ENCODE results near the gene WDTC1.
A peak's percentile ranks its signal among the peaks of the same experiment; 100 is the strongest.

WDTC1 gene

GRCh38 chr1:27325286-27325685, 90.9 kb downstream of the WDTC1 start:
- Histone ChIP-seq H3K27me3 (ENCODE audit: insufficient read depth, low read length) (no peaks in the 10 kb centered on the region), H3F3A (ENCODE audit: insufficient read depth, low read length) (no peaks in the 10 kb centered on the region), H3K27ac (ENCODE audit: low read depth, low read length, poor library complexity, severe bottlenecking) (no peak overlapping the region), H2AFZ (ENCODE audit: low read length) (no peak overlapping the region), H3K4me1 (ENCODE audit: insufficient read depth, low read length, severe bottlenecking) (peaks cover 40% of the 10 kb centered on the region), H3K36me3 (ENCODE audit: insufficient read depth, low read length) (peaks cover 48% of the 10 kb centered on the region), H3K4me3 (ENCODE audit: low read depth, low read length, poor library complexity, severe bottlenecking) (no peak overlapping the region), H3K79me2 (ENCODE audit: insufficient read depth, low read length) (peaks cover 61% of the 10 kb centered on the region), H3K4me2 (ENCODE audit: low read length) (no peak overlapping the region), H4K20me1 (ENCODE audit: insufficient read depth, low read length) (no peaks in the 10 kb centered on the region), H3K9me2 (ENCODE audit: low read depth, low read length) (no peaks in the 10 kb centered on the region), H3K9ac (ENCODE audit: low read length) (no peak overlapping the region), H3K9me3 (ENCODE audit: low read length) (no peaks in the 10 kb centered on the region)
- TF ChIP-seq EZH2 (IDR thresholded peaks at IDR 0.05; ENCODE audit: borderline replicate concordance, low read length) (no peak), CTCF (IDR thresholded peaks at IDR 0.05; ENCODE audit: low read length) (no peak)

GRCh38 chr1:27327964-27328363, 93.5 kb downstream of the WDTC1 start:
- H3K4me3 ChIP-seq (ENCODE audit: low read depth, low read length, poor library complexity, severe bottlenecking) = no peak overlapping the region
- H3K27ac ChIP-seq (ENCODE audit: low read depth, low read length, poor library complexity, severe bottlenecking) = no peak overlapping the region
- H3K4me1 ChIP-seq (ENCODE audit: insufficient read depth, low read length, severe bottlenecking) = peaks cover 31% of the 10 kb centered on the region
- no peak overlapping the region for H2AFZ ChIP-seq (ENCODE audit: low read length)
- no peaks in the 10 kb centered on the region for H3K9me2 ChIP-seq (ENCODE audit: low read depth, low read length)
- no peaks in the 10 kb centered on the region for H3K27me3 ChIP-seq (ENCODE audit: insufficient read depth, low read length)
- peaks cover 54% of the 10 kb centered on the region for H3K79me2 ChIP-seq (ENCODE audit: insufficient read depth, low read length)
- peak overlapping the region; percentile 34; the same call in 1 of the 2 replicates for H3K9ac ChIP-seq (ENCODE audit: low read length)
- H3K36me3 ChIP-seq (ENCODE audit: insufficient read depth, low read length) = peaks cover 73% of the 10 kb centered on the region
- peak overlapping the region; percentile 42; the same call in 1 of the 2 replicates for H3K4me2 ChIP-seq (ENCODE audit: low read length)
- TF ChIP-seq CTCF (IDR thresholded peaks at IDR 0.05; ENCODE audit: low read length) (no peak), EZH2 (IDR thresholded peaks at IDR 0.05; ENCODE audit: borderline replicate concordance, low read length) (no peak)
- H4K20me1 ChIP-seq (ENCODE audit: insufficient read depth, low read length) = no peaks in the 10 kb centered on the region
- H3F3A ChIP-seq (ENCODE audit: insufficient read depth, low read length) = no peaks in the 10 kb centered on the region
- H3K9me3 ChIP-seq (ENCODE audit: low read length) = no peaks in the 10 kb centered on the region

- H4K20me1 ChIP-seq (ENCODE audit: insufficient read depth, low read length) = no peaks in the 10 kb centered on the region
- peaks cover 22% of the 10 kb centered on the region for H3K4me1 ChIP-seq (ENCODE audit: insufficient read depth, low read length, severe bottlenecking)
- no peak overlapping the region for H3K4me3 ChIP-seq (ENCODE audit: low read depth, low read length, poor library complexity, severe bottlenecking)
- no peaks in the 10 kb centered on the region for H3K27me3 ChIP-seq (ENCODE audit: insufficient read depth, low read length)
- H3K9me2 ChIP-seq (ENCODE audit: low read depth, low read length) = no peaks in the 10 kb centered on the region
- no peak overlapping the region for H2AFZ ChIP-seq (ENCODE audit: low read length)
- no peak overlapping the region for H3K4me2 ChIP-seq (ENCODE audit: low read length)
- no peaks in the 10 kb centered on the region for H3K9me3 ChIP-seq (ENCODE audit: low read length)
- H3K9ac ChIP-seq (ENCODE audit: low read length) = no peak overlapping the region
- no peaks in the 10 kb centered on the region for H3F3A ChIP-seq (ENCODE audit: insufficient read depth, low read length)
- H3K36me3 ChIP-seq (ENCODE audit: insufficient read depth, low read length) = peaks cover 84% of the 10 kb centered on the region
- TF ChIP-seq EZH2 (IDR thresholded peaks at IDR 0.05; ENCODE audit: borderline replicate concordance, low read length) = no peak
- no peak for TF ChIP-seq CTCF (IDR thresholded peaks at IDR 0.05; ENCODE audit: low read length)
- H3K27ac ChIP-seq (ENCODE audit: low read depth, low read length, poor library complexity, severe bottlenecking) = no peak overlapping the region
- H3K79me2 ChIP-seq (ENCODE audit: insufficient read depth, low read length) = peaks cover 36% of the 10 kb centered on the region
These were observed 96.4 kb downstream of the WDTC1 start for GRCh38 chr1:27330786-27331185.
